Neural progenitor cell (in vitro differentiated cells): Measurements from ENCODE around the gene HMOX2. TPM values are rescaled to one million over a fixed set of nuclear protein-coding genes. Genes with fewer than 3 reads are reported as not detected.

Experiments used
- DNase-seq: peaks from one replicate; pipeline ENCODE4 v3.0.0-alpha.2; 2016; ENCODE audit warnings: low spot score
- H2AFZ ChIP-seq: fragments of 200-600 bp; sonication (generic); replicated peaks from 2 replicates; pipeline ENCODE4 v1.6.1; 2016; ENCODE audit warnings: antibody characterized with exemption
- H3F3A ChIP-seq: fragments of 200-600 bp; sonication (generic); 2 replicates; pipeline ENCODE4 v1.6.1; 2016; ENCODE audit warnings: antibody characterized with exemption, low read depth
- H3K27ac ChIP-seq: fragments of 200-600 bp; sonication (generic); 2 replicates; pipeline ENCODE4 v1.5.1; 2016; ENCODE audit warnings: mild to moderate bottlenecking
- H3K27me3 ChIP-seq: fragments of 200-600 bp; sonication (generic); 2 replicates; pipeline ENCODE4 v1.6.1; 2016; ENCODE audit warnings: mild to moderate bottlenecking, moderate library complexity
- H3K36me3 ChIP-seq: fragments of 200-600 bp; sonication (generic); 2 replicates; pipeline ENCODE4 v1.5.1; 2016
- H3K4me1 ChIP-seq: fragments of 200-600 bp; sonication (generic); 2 replicates; pipeline ENCODE4 v1.6.1; 2016; ENCODE audit warnings: mixed run types
- H3K4me2 ChIP-seq: fragments of 200-600 bp; sonication (generic); 2 replicates; pipeline ENCODE4 v1.6.1; 2016
- H3K4me3 ChIP-seq: fragments of 200-600 bp; sonication (generic); 2 replicates; pipeline ENCODE4 v1.5.1; 2016
- H3K79me2 ChIP-seq: fragments of 200-600 bp; sonication (generic); 2 replicates; pipeline ENCODE4 v1.6.1; 2016; ENCODE audit warnings: low read depth
- H3K9ac ChIP-seq: fragments of 200-600 bp; sonication (generic); 2 replicates; pipeline ENCODE4 v1.6.1; 2016
- H3K9me3 ChIP-seq: fragments of 200-600 bp; sonication (generic); 2 replicates; pipeline ENCODE4 v1.5.1; 2016; ENCODE audit warnings: low read depth
- H4K20me1 ChIP-seq: fragments of 200-600 bp; sonication (generic); 2 replicates; pipeline ENCODE4 v1.6.1; 2016; ENCODE audit warnings: low read depth
- H3K27ac Mint-ChIP-seq: 3 replicates; pipeline ENCODE4 v1.8.0; 2021; ENCODE audit warnings: mixed read lengths
- H3K27me3 Mint-ChIP-seq: 2 replicates; pipeline ENCODE4 v1.8.0; 2022; ENCODE audit warnings: low read depth, mild to moderate bottlenecking, inconsistent platforms, moderate library complexity, mixed read lengths; ENCODE audit not compliant: insufficient read depth
- H3K36me3 Mint-ChIP-seq: 3 replicates; pipeline ENCODE4 v1.8.0; 2021; ENCODE audit warnings: mixed read lengths
- H3K4me1 Mint-ChIP-seq: 3 replicates; pipeline ENCODE4 v1.8.0; 2021; ENCODE audit warnings: mixed read lengths
- H3K4me3 Mint-ChIP-seq: 3 replicates; pipeline ENCODE4 v1.8.0; 2021; ENCODE audit warnings: mild to moderate bottlenecking, moderate library complexity, mixed read lengths
- H3K9me3 Mint-ChIP-seq: 3 replicates; pipeline ENCODE4 v1.8.0; 2020; ENCODE audit warnings: mixed read lengths
- CTCF ChIP-seq: fragments of 200-600 bp; sonication (generic); IDR thresholded peaks from 2 replicates; pipeline ENCODE4 v1.5.1; 2017; ENCODE audit warnings: antibody characterized with exemption, mild to moderate bottlenecking
- EZH2 ChIP-seq: fragments of 200-600 bp; sonication (generic); IDR thresholded peaks from 2 replicates; pipeline ENCODE4 v1.6.1; 2017; ENCODE audit warnings: antibody characterized with exemption, mild to moderate bottlenecking, moderate library complexity
- EZH2phosphoT487 ChIP-seq: fragments of 200-600 bp; sonication (generic); IDR thresholded peaks from 2 replicates; pipeline ENCODE4 v1.6.1; 2017; ENCODE audit warnings: antibody characterized with exemption
- total RNA-seq: library from RNA; depleted of rRNA; stranded (reverse); fragments of >200 nt; gene quantifications from 2 replicates; pipeline ENCODE4 v1.2.3, GENCODE V29; 2015; ENCODE audit warnings: low replicate concordance

HMOX2 gene
- total RNA-seq, 1 donor from 2014 or later, result 20.3 TPM

- Mint-ChIP-seq H3K36me3 (peaks cover 8% of the 10 kb centered on the region), H3K4me1 (no peaks in the 10 kb centered on the region), H3K27me3 (peaks cover 2% of the 10 kb centered on the region), H3K4me3 (no peak overlapping the region), H3K9me3 (no peaks in the 10 kb centered on the region), H3K27ac (no peak overlapping the region)
- Histone ChIP-seq H3K27ac (no peak overlapping the region), H3K79me2 (no peaks in the 10 kb centered on the region), H3K9me3 (no peaks in the 10 kb centered on the region), H3K36me3 (no peaks in the 10 kb centered on the region), H3F3A (peaks cover 3% of the 10 kb centered on the region), H3K4me3 (no peak overlapping the region), H3K4me1 (no peaks in the 10 kb centered on the region), H4K20me1 (peaks cover 21% of the 10 kb centered on the region), H3K4me2 (no peak overlapping the region), H3K27me3 (no peaks in the 10 kb centered on the region), H3K9ac (no peak overlapping the region), H2AFZ (no peak overlapping the region)
- DNase-seq, result no peak
- TF ChIP-seq EZH2phosphoT487 (no peak), EZH2 (no peak), CTCF (no peak)
Measured at GRCh38 chr16:4455081-4455480, 21.1 kb upstream of the HMOX2 start.

- Histone ChIP-seq H3K9ac (no peak overlapping the region), H3K9me3 (no peaks in the 10 kb centered on the region), H3K4me3 (no peak overlapping the region), H4K20me1 (peaks cover 18% of the 10 kb centered on the region), H3K36me3 (no peaks in the 10 kb centered on the region), H3F3A (peaks cover 9% of the 10 kb centered on the region), H3K79me2 (no peaks in the 10 kb centered on the region), H3K27me3 (no peaks in the 10 kb centered on the region), H3K27ac (no peak overlapping the region), H3K4me2 (no peak overlapping the region), H3K4me1 (peaks cover 1% of the 10 kb centered on the region), H2AFZ (no peak overlapping the region)
- Mint-ChIP-seq H3K4me3 (no peak overlapping the region), H3K27ac (no peak overlapping the region), H3K9me3 (no peaks in the 10 kb centered on the region), H3K36me3 (peaks cover 9% of the 10 kb centered on the region), H3K27me3 (no peaks in the 10 kb centered on the region), H3K4me1 (peaks cover 2% of the 10 kb centered on the region)
- TF ChIP-seq CTCF, result no peak
- no peak for TF ChIP-seq EZH2phosphoT487
- TF ChIP-seq EZH2, result no peak
- no peak for DNase-seq
Measured at GRCh38 chr16:4455951-4456350, 20.2 kb upstream of the HMOX2 start.

DNA sequence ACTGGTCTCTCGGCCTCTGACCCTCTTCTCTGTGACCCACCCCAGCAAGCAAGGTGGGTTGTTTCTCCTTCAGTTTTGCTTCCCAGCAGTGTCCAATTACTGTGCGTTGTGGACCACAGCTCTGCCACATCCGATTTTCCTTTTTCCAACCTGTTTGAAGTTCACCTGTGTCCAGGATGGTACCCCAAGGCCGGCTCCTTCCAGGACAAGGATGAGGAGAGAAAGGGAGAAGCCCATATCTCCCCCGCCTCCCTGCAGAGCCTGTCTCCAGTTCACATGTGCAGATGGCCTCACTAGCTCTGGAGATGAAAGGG, 15.3 kb upstream of the HMOX2 start:
- peaks cover 8% of the 10 kb centered on the region for H3K36me3 Mint-ChIP-seq
- Histone ChIP-seq H3K9me3 (no peaks in the 10 kb centered on the region), H3K36me3 (no peaks in the 10 kb centered on the region), H3K79me2 (no peaks in the 10 kb centered on the region), H4K20me1 (peaks cover 7% of the 10 kb centered on the region), H3K27ac (peak overlapping the region; percentile 46), H2AFZ (no peak overlapping the region), H3K4me3 (no peak overlapping the region), H3K4me2 (no peak overlapping the region), H3K9ac (no peak overlapping the region), H3K4me1 (peaks cover 6% of the 10 kb centered on the region), H3K27me3 (no peaks in the 10 kb centered on the region), H3F3A (peaks cover 18% of the 10 kb centered on the region)
- DNase-seq, result no peak
- H3K4me1 Mint-ChIP-seq, result peaks cover 12% of the 10 kb centered on the region
- H3K27me3 Mint-ChIP-seq, result peaks cover 2% of the 10 kb centered on the region
- no peaks in the 10 kb centered on the region for H3K9me3 Mint-ChIP-seq
- TF ChIP-seq EZH2, result no peak
- TF ChIP-seq CTCF, result no peak
- TF ChIP-seq EZH2phosphoT487, result no peak
- no peak overlapping the region for H3K4me3 Mint-ChIP-seq
- no peak overlapping the region for H3K27ac Mint-ChIP-seq
